GM10266 (cell line): Measurements from ENCODE around the gene ZP3.
"Not testable (repeated sequence)": the region's sequence is repeated elsewhere in the genome, so short reads cannot be mapped to it uniquely, and the experiment has no call there.

ENCODE experiments used
- DNase-seq: peaks from one replicate; pipeline ENCODE4 v3.0.0; 2012; ENCODE audit errors: extremely low spot score

Gene ZP3

DNA sequence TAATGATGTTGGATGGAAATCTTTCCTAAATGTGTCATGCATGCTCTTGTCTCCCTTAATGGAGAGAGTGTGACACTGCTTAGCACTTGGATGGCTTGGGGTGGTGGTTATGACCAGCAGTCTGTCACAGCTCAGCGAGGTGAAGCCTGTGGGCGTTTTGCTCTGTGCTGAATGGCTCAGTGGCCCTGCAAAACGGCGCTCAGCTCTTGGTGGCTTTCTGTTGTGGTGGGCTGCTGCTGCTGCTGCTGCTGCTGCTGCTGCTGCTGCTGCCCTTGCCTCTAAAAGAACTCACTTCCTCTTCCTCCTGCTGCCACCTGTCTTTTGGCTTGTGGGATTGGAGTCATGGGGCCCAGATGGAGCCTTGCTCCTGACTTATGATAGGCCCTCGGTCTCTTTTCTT, 61.9 kb downstream of the ZP3 start:
- DNase-seq: not testable (repeated sequence)

DNA sequence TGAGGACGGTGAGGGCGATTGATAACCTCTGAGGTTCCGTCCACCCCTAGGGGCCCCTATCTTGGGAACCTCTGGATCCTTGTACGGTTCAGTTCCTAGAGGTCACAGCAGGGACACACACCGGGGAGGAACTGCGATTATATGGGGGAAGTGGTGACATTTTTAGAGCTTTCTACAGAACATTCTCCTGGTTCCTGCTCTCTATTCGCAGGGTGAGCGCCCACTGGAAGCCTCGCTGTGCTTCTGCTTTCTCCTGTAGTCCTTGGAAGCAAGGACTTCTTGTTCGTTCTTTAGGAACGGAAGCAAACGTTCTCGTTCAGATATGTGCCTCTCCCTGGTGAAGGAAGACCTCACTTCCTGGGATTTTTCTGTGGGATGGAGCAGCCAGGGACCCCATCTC, 63.2 kb downstream of the ZP3 start:
- DNase-seq: not testable (repeated sequence)
